Astrocyte (in vitro differentiated cells and primary cell): Measurements from ENCODE around the gene VAC14.
"Not testable (repeated sequence)": the region's sequence is repeated elsewhere in the genome, so short reads cannot be mapped to it uniquely, and the experiment has no call there.

ENCODE experiments used
- CTCF ChIP-seq: IDR thresholded peaks from 2 replicates; pipeline ENCODE4 v1.5.1; 2011; ENCODE audit warnings: low read depth, mild to moderate bottlenecking, inconsistent platforms, low read length, moderate library complexity; ENCODE audit not compliant: insufficient read depth
- EZH2 ChIP-seq: IDR thresholded peaks from 2 replicates; pipeline ENCODE4 v1.6.1; 2012; ENCODE audit warnings: mild to moderate bottlenecking, low read length, inconsistent platforms; ENCODE audit not compliant: insufficient read depth

DNA sequence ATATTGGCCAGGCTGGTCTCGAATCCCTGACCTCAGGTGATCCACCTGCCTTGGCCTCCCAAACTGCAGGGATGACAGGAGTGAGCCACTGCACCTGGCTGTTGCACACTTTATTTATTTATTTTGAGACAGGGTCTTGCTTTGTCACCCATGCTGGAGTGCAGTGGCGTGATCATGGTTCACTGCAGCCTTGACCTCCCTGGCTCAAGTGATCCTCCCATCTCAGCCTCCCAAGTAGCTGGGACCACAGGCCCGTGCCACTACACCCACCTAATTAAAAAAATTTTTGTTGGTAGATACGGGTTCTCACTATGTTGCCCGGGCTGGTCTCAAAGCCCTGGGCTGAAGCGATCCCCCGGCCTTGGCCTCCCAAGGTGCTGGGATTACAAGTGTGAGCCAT is 157.7 kb downstream of the VAC14 start:
- TF ChIP-seq CTCF, EZH2: not testable (repeated sequence)
